LNCAP (cell line): ENCODE measurements around the gene RANBP2.

Experiments used
- CTCF ChIP-seq: fragments of 450-650 bp; IDR thresholded peaks from 2 replicates; pipeline ENCODE4 v1.5.1; 2017; ENCODE audit warnings: mild to moderate bottlenecking

RANBP2 gene

GRCh38 chr2:108806371-108807113 is 87.3 kb downstream of the RANBP2 start:
- TF ChIP-seq CTCF = no peak

GRCh38 chr2:108809936-108810335 is 90.7 kb downstream of the RANBP2 start:
- TF ChIP-seq CTCF = no peak

- TF ChIP-seq CTCF = no peak
Observed at GRCh38 chr2:108810993-108811957, 92.0 kb downstream of the RANBP2 start.

- TF ChIP-seq CTCF = no peak
Observed at GRCh38 chr2:108813732-108814131, 94.5 kb downstream of the RANBP2 start.

GRCh38 chr2:108820482-108820881 is 101.2 kb downstream of the RANBP2 start:
- no peak for TF ChIP-seq CTCF

GRCh38 chr2:108823286-108823685 is 104.0 kb downstream of the RANBP2 start:
- TF ChIP-seq CTCF = no peak

- no peak for TF ChIP-seq CTCF
Observed at GRCh38 chr2:108824316-108825070, 105.2 kb downstream of the RANBP2 start.
